HG03558 (cell line): Measurements from ENCODE around the gene ABHD1.
"Not testable (repeated sequence)": the region's sequence is repeated elsewhere in the genome, so short reads cannot be mapped to it uniquely, and the experiment has no call there.

ENCODE experiments used
- ATAC-seq: cut with Tn5 transposase; IDR thresholded peaks from one replicate; pipeline ENCODE4 v1.9.1; 2021; ENCODE audit warnings: moderate number of reproducible peaks; ENCODE audit not compliant: unreplicated experiment; ENCODE audit errors: extremely low read depth

The ABHD1 gene

GRCh38 chr2:27123302-27124150, at the start of gene ABHD1:
ABHD1 (plus strand) TSS chr2:27123815; CDS start chr2:27123949, 134 bp downstream.
- ATAC-seq: no peak

GRCh38 chr2:27074738-27075565, 48.7 kb upstream of the ABHD1 start:
- ATAC-seq: no peak

- not testable (repeated sequence) for ATAC-seq
Observed at GRCh38 chr2:27075566-27075871, 48.1 kb upstream of the ABHD1 start.

GRCh38 chr2:27076323-27076722, 47.3 kb upstream of the ABHD1 start:
- no peak for ATAC-seq

- no peak for ATAC-seq
Observed at GRCh38 chr2:27077231-27077630, 46.4 kb upstream of the ABHD1 start.

GRCh38 chr2:27078267-27079194, 45.1 kb upstream of the ABHD1 start, which contains the start of gene EMILIN1:
EMILIN1 (plus strand) TSS chr2:27078615; CDS start chr2:27079066, 451 bp downstream.
- ATAC-seq: no peak

- ATAC-seq: no peak
Observed at GRCh38 chr2:27079233-27080139, 44.1 kb upstream of the ABHD1 start.

- no peak for ATAC-seq
Observed at GRCh38 chr2:27080140-27080469, 43.5 kb upstream of the ABHD1 start.

- no peak for ATAC-seq
Observed at GRCh38 chr2:27080603-27080936, 43.0 kb upstream of the ABHD1 start.

- ATAC-seq: no peak
Observed at GRCh38 chr2:27081984-27082772, 41.4 kb upstream of the ABHD1 start.

GRCh38 chr2:27082773-27083409, 40.7 kb upstream of the ABHD1 start:
- ATAC-seq: no peak

GRCh38 chr2:27083410-27084296, 40.0 kb upstream of the ABHD1 start:
- ATAC-seq: no peak

- no peak for ATAC-seq
Observed at GRCh38 chr2:27084297-27085061, 39.1 kb upstream of the ABHD1 start.

GRCh38 chr2:27085062-27085672, 38.4 kb upstream of the ABHD1 start:
- no peak for ATAC-seq

- no peak for ATAC-seq
Observed at GRCh38 chr2:27085673-27086089, 37.9 kb upstream of the ABHD1 start.

- peak; percentile 75 for ATAC-seq
Observed at GRCh38 chr2:27086090-27086723, 37.4 kb upstream of the ABHD1 start.
